Activated T-cell treated with anti-CD3 and anti-CD28 coated beads for 1 hour (primary cell): ENCODE results near the gene ZNF436.
A peak's percentile ranks its signal among the peaks of the same experiment; 100 is the strongest.

ENCODE experiments used
- DNase-seq: peaks from one replicate; pipeline ENCODE4 v3.0.0-alpha.2; 2020; ENCODE audit warnings: low read depth

The ZNF436 gene

DNA sequence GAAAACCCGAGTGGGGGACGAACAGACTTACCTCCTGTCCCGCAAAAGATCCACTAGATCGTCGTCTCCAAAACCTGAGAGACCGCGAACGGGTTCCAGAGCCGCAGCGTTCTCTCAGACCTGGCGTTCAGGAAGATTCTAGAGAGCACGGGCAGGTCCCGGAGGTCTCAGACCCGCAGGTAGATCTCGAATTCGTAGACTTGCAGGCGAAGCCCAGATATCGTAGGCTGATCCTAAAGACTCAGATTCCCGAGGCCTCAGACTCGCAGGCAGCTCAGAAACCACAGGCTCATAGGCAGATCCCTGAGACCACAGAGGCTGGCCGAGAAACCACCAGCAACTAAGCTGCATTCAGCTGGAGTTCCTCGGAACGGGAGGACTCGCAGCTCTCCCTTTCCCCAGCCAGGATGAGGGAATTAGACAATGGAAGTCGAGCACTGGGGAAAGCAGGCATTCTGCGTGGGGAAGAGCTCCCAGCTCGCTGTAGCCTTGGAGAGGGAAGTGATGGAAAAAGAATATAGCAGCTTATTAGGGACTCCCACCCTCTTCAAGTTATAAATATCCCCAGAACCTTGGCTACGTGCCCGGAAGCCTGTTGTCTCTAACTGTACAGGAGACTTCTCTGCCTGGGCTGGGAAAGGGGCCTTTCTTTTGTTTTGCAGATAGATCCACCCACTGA lies at the start of gene ZNF436:
ZNF436 (minus strand) TSS at position 502 of the 679 bp plus-strand sequence. CDS start 1,831 bp downstream, outside the sequence.
- peak; percentile 42 for DNase-seq

DNA sequence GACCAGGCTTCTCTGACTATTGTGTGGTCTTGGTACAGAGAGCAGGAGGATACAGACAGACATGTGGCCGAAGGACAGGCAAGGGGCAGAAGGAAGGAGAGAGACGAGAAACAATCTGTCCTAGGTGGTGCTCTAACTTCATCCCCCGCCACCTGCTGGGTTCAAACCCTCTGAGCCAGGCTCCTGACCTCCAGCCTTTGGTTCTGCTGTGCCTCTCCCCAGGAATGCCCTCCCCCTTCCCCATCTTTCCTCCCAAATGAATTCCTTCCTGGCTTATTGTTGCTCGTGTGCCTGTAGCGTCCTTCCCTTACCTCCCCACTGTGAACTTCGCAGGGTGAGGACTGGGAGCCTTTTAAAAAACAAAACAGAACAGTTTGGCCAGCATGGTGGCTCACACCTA lies 49.5 kb upstream of the ZNF436 start:
- no peak for DNase-seq

- DNase-seq = no peak
Measured at GRCh38 chr1:23417570-23417969, 47.9 kb upstream of the ZNF436 start.

DNA sequence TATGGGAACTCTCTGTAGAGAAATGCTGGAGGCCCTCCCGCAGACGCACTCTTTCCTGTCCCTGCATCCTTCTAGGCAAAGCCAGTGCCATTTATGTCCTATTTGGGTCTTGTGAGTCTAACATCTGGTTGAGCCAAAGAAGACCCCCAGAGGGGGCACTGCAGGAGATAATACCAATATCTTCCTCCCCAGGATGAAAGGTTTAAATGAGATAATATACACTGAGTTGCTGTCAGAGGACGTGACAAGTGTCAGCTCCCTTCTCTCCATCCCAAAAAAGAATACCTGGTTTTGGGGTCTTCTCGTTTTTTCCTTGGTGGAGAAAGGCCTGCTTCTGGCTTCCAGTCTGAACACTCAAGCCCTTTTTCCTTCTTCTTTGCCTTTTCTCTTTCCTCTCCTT lies 47.3 kb upstream of the ZNF436 start:
- DNase-seq = no peak

GRCh38 chr1:23408797-23409290 lies 39.2 kb upstream of the ZNF436 start:
- DNase-seq = no peak

GRCh38 chr1:23407016-23407630 lies 37.5 kb upstream of the ZNF436 start:
- DNase-seq = no peak

- DNase-seq = no peak
Measured at GRCh38 chr1:23405946-23406345, 36.3 kb upstream of the ZNF436 start.

- DNase-seq = peak; percentile 80
Measured at GRCh38 chr1:23403735-23404486, 34.3 kb upstream of the ZNF436 start.

DNA sequence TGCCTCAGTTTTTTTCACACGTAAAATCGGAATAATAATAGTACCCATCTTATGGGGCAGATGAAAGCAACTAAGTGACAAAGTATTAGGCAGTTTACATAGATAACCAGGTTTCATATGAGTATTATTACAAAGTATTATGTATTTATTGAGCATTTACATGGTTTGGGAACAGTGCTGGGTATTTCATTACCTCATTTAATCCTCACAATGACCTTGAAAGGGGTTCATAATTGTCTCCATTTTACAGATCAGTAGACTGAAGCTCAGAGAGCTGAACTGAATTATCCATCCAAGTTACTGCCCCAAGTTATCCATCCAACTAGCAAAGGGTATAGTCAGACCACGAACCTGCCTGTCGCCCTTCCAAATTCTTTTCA lies 33.7 kb upstream of the ZNF436 start:
- DNase-seq = no peak

- DNase-seq = no peak
Measured at GRCh38 chr1:23403038-23403336, 33.4 kb upstream of the ZNF436 start.

DNA sequence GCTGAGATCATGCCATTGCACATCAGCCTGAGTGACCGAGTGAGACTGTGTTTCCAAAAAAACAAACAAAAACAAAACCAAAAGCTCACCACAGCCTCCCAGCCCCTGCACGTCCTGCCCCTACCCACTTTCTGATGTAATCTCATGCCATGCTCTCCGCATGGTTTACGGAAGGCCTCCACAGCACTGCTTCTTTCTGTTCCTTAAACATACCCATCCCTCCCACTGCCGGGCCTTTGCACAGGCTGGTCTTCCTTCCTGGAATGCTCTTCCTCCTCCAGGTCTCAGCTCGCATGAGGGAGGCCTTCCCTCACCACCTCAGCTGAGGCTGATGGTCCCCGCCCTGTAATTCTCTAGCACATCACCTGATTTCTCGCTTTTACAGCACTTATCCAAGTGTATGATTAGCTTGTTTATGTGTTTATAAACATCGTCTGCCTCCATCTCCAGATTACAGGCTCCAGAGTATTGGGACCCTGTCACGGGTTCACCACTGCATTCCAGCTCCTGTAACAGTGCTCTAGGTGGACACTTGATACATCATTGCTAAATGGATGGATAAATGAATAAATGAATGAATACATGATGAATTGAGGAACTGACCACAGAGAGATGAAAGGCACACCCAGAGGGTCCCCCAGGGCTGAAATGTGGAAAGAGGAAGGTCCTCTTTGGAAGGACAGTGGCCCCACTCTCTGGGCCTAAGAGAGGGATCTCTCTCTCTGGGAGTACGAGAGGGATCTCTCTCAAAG lies 32.8 kb upstream of the ZNF436 start:
- DNase-seq = no peak

DNA sequence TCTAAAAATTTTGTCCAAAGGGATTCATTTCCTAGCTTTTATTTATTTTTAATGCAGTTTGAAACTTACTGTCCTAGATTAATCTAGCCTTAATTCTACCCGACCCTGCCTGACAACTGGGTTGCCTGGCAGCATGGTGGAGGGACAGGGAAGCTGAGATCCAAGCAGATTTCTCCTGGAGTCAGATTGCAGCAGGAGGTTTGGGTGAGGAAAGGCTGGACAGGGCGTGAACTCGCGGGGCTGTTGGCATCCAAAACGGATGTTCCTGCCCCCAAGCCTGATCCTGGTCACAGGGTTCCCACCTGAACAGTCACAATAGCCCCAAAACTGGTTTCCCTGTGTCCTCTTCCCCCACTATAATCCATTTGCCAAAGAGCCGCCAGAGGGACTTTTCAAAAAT lies 31.7 kb upstream of the ZNF436 start:
- no peak for DNase-seq

GRCh38 chr1:23400324-23401114 lies 30.9 kb upstream of the ZNF436 start:
- no peak for DNase-seq

GRCh38 chr1:23399229-23399628 lies 29.6 kb upstream of the ZNF436 start:
- DNase-seq = no peak

DNA sequence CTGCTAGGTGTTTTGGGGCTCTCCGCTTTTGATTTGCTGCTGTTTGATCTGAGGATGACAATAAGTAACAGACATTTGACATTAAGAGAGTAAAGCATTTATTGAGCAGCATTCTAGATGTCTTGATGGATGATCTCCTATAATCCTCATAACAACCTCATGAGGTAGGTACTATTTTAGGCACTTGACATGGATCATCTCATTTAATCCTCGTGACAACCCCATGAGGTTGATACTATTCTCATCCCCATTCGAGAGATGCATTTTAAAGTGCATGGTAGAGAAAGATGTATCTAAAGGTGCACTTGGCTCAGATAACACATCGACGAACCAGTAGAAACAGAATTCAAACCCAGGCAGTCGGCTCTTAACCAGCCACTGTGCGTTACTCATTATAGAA lies 28.3 kb upstream of the ZNF436 start:
- no peak for DNase-seq

GRCh38 chr1:23396380-23396779 lies 26.7 kb upstream of the ZNF436 start:
- no peak for DNase-seq

DNA sequence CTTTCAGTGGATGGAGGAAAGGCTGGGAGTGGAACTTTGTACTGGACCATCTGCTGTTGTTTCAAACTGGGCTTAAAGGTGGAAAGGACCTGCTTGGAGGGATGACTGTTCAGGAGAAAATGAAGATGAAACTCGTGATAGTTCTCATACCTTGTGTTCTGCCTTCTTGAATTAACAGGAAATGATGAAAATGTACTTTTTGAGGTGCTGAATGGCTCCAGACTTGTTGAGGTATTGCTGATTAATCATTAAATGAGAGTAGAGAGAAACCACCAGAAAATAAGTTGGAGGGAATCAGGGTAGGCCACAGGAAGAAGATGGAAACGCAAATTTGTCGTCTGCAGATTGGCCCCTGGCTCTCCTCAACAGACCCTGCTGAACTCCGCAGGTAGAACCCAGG lies 26.2 kb upstream of the ZNF436 start:
- DNase-seq = no peak

DNA sequence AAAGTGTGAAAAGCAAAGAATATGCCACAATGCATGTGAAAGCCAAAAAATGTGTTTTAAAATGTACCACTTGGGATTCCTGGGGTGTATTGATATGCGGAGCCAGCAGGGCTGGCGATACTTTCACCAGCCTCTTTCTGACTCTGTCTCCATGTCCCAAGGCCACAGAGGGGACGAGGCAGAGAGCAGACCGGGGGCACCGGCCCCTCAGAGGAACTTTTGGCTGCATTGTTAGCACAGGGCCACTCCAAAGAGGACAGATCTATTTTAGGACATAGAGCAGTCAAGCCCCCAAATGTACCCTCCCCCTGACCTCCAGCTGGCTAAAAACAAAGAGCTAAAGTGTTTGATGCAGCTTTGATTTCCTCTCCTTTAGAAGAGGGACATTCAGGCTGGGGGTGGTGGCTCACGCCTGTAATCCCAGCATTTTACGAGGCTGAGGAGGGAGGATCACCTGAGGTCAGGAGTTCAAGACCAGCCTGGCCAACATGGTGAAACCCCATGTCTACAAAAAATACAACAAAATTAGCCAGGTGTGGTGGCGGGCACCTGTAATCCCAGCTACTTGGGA lies 25.6 kb upstream of the ZNF436 start:
- no peak for DNase-seq

DNA sequence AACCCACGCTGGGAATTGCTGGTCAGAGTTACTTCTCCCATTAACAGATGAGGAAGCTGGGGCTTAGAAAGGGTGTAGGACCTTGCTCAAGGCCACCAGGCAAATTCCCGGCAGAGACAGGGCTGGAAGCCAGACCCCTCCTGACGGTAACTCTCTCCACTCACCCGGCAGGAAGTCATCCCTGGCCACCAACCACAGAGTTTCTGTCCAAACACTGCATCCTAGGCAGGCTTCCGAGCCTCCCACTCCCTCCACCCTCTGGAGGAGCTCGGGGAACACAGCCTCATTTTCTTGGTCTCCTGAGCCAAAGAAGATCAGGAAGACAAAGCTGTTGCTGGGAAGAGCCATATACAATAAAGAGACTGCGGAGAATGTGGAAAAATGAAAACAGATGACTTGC lies 25.0 kb upstream of the ZNF436 start:
- DNase-seq = no peak

- DNase-seq = no peak
Measured at GRCh38 chr1:23394181-23394580, 24.5 kb upstream of the ZNF436 start.

GRCh38 chr1:23393706-23394105 lies 24.1 kb upstream of the ZNF436 start:
- no peak for DNase-seq
